DMS114 treated with DMSO at 0.1 percent for 48 hours (cell line): ENCODE data around the gene ENOX2.

Experiments used
- DNase-seq: peaks from one replicate; lab custom pipeline; 2025; ENCODE audit not compliant: unreplicated experiment; lab: John Stamatoyannopoulos, UW

Gene ENOX2

GRCh38 chrX:130884627-130885026, 18.4 kb downstream of the ENOX2 start:
- DNase-seq: no peak

GRCh38 chrX:130879869-130880268, 23.1 kb downstream of the ENOX2 start:
- no peak for DNase-seq

- DNase-seq: no peak
These were observed 24.4 kb downstream of the ENOX2 start for GRCh38 chrX:130878350-130879341.

- DNase-seq: no peak
These were observed 25.1 kb downstream of the ENOX2 start for GRCh38 chrX:130877892-130878341.

- no peak for DNase-seq
These were observed 26.8 kb downstream of the ENOX2 start for GRCh38 chrX:130876226-130876625.

GRCh38 chrX:130874751-130875150, 28.3 kb downstream of the ENOX2 start:
- no peak for DNase-seq

GRCh38 chrX:130869239-130869638, 33.8 kb downstream of the ENOX2 start:
- DNase-seq: no peak

GRCh38 chrX:130861462-130861861, 41.5 kb downstream of the ENOX2 start:
- DNase-seq: no peak

- DNase-seq: no peak
These were observed 45.8 kb downstream of the ENOX2 start for GRCh38 chrX:130857207-130857606.

- no peak for DNase-seq
These were observed 51.4 kb downstream of the ENOX2 start for GRCh38 chrX:130851569-130851968.

- no peak for DNase-seq
These were observed 54.2 kb downstream of the ENOX2 start for GRCh38 chrX:130848763-130849162.

GRCh38 chrX:130846746-130847145, 56.3 kb downstream of the ENOX2 start:
- no peak for DNase-seq

GRCh38 chrX:130841776-130842175, 61.2 kb downstream of the ENOX2 start:
- no peak for DNase-seq

GRCh38 chrX:130840345-130840744, 62.7 kb downstream of the ENOX2 start:
- no peak for DNase-seq

- no peak for DNase-seq
These were observed 66.6 kb downstream of the ENOX2 start for GRCh38 chrX:130836447-130836846.

- no peak for DNase-seq
These were observed 68.2 kb downstream of the ENOX2 start for GRCh38 chrX:130834830-130835229.

- DNase-seq: no peak
These were observed 68.9 kb downstream of the ENOX2 start for GRCh38 chrX:130834149-130834548.

GRCh38 chrX:130831347-130831722, 71.7 kb downstream of the ENOX2 start:
- DNase-seq: no peak

- DNase-seq: no peak
These were observed 72.2 kb downstream of the ENOX2 start for GRCh38 chrX:130830599-130831346.

GRCh38 chrX:130829526-130830515, 73.2 kb downstream of the ENOX2 start:
- no peak for DNase-seq

GRCh38 chrX:130828641-130829040, 74.4 kb downstream of the ENOX2 start:
- DNase-seq: no peak
